22Rv1 (cell line): ENCODE results near the gene SPIRE1.

ENCODE experiments used
- H3K27ac ChIP-seq: fragments of 450-650 bp; 2 replicates; pipeline ENCODE4 v1.5.1; 2017
- ZFX ChIP-seq: fragments of 450-650 bp; IDR thresholded peaks from 2 replicates; pipeline ENCODE4 v1.6.1; 2017; ENCODE audit warnings: antibody characterized with exemption, borderline replicate concordance
- TF ChIP-seq, protein P1 (sequence below): fragments of 450-650 bp; IDR thresholded peaks from 2 replicates; pipeline ENCODE4 v1.5.1; 2017; ENCODE audit warnings: mild to moderate bottlenecking

The SPIRE1 gene

DNA sequence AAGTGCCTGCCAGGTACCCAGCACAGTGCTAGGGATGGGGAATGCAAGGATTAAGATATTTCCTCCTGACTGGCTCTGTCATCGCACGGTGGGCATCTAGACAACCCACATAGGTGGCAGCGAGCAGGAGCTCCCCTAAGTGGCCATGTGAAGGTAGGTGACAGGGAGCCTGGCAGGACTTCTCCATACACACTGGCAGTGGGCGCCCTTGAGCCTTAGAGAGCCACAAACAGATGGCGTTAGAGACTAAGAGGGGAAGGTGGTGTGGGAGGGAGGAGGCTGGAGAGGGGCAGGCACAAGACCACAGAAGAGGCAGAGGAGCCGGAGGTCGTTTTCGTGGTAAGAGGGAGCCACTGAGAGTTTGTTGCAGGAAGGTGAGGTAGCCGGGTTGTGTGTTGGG lies 235.0 kb downstream of the SPIRE1 start:
- TF ChIP-seq, protein P1, sequence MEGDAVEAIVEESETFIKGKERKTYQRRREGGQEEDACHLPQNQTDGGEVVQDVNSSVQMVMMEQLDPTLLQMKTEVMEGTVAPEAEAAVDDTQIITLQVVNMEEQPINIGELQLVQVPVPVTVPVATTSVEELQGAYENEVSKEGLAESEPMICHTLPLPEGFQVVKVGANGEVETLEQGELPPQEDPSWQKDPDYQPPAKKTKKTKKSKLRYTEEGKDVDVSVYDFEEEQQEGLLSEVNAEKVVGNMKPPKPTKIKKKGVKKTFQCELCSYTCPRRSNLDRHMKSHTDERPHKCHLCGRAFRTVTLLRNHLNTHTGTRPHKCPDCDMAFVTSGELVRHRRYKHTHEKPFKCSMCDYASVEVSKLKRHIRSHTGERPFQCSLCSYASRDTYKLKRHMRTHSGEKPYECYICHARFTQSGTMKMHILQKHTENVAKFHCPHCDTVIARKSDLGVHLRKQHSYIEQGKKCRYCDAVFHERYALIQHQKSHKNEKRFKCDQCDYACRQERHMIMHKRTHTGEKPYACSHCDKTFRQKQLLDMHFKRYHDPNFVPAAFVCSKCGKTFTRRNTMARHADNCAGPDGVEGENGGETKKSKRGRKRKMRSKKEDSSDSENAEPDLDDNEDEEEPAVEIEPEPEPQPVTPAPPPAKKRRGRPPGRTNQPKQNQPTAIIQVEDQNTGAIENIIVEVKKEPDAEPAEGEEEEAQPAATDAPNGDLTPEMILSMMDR = peak; percentile 41
- TF ChIP-seq ZFX = no peak
- no peak overlapping the region for H3K27ac ChIP-seq

DNA sequence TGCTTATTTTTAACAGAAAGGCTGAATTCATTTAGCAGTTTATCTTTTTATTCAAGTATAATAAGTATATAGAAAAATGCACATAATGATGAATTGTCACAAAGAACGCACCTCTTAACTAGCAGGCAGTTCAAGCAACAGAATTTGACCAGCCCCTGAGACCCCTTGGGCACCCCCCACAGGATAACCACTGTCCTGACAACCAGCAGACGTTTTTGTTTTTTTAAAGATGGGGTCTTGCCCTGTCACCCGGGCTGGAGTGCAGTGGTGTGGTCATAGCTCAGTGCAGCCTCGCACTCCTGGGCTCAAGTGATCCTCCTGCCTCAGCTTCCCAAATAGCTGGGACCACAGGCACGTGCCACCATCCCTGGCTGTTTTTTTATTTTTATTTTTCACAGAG lies 236.2 kb downstream of the SPIRE1 start:
- no peak for TF ChIP-seq ZFX
- TF ChIP-seq, protein P1 = no peak
- no peak overlapping the region for H3K27ac ChIP-seq

DNA sequence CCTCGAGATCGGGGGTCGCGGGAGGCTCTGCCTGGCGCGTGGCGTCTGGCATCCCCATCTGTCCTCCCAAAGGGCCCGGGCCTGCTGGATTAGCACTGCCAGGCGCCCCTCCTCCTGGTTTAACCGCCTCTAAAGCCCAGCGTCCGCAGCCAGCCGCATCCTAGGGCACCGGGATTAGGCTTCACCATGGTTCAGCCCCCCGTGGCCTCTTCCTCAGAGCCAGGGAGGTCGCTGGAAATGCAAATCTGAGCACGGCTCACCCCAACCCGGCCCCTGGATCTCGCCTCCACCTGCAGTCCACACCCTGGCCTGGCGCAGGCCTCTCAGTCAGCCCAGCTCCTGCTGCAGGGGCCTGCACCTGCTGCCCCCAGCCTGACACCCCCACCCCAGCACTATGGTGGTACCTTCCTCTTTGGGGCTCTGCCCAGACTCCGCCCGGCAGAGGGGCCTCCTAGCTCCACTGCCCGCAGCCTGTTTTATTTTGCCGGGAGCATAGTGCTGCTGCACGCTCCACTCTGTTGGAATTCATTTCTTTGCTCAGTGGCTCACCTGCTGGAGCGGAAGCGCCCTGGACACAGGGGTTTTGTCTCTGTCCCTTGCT lies 237.0 kb downstream of the SPIRE1 start:
- TF ChIP-seq ZFX = no peak
- TF ChIP-seq, protein P1 = no peak
- H3K27ac ChIP-seq = no peak overlapping the region

DNA sequence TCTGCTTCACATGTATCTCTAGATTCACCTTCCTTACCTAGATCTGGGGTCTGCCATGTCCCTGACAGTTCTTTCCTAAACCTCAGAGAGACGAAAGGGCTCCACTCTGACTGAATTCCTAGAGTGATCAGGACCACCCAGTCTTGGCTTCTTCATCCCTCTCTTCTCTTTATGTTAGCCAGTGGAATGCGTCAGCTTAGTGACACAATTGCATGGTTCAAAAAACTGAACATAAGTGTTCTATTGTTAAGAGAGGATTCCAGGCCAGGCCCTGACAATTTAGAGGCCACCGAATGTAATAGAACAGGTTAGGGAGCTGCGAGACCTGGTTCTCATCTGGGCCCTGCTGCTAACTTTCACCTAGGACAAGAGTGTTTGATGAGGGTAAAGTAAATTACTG lies 240.2 kb downstream of the SPIRE1 start:
- H3K27ac ChIP-seq = no peak overlapping the region
- TF ChIP-seq, protein P1 = no peak
- TF ChIP-seq ZFX = no peak

DNA sequence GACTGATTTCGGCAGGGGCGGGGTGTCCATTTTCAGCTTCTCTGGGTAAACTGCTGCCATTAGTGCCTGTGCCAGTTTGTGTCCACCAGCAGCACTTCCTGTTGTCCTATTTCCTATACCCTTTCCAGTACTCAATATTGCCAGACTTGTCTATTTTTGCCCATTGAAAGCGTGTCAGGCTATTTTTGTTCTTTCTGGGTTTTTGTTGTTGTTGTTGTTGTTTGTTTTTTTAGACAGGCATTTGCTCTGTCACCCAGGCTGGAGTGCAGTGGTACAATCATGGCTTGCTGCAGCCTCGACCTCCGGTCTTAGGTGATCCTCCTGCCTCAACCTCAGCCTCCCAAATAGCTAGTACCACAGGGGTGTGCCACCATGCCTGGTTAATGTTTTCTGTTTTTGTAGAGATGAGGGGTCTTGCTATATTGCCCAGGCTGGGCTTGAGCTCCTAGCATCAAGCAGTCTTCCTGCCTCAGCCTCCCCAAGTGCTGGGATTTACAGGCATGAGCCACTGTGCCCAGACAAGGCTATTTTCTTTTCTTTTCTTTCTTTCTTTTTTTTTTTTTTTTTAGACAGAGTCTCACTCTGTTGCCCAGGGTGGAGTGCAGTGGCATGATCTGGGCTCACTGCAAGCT lies 241.7 kb downstream of the SPIRE1 start:
- H3K27ac ChIP-seq = no peak overlapping the region
- TF ChIP-seq ZFX = no peak
- TF ChIP-seq, protein P1 = no peak

DNA sequence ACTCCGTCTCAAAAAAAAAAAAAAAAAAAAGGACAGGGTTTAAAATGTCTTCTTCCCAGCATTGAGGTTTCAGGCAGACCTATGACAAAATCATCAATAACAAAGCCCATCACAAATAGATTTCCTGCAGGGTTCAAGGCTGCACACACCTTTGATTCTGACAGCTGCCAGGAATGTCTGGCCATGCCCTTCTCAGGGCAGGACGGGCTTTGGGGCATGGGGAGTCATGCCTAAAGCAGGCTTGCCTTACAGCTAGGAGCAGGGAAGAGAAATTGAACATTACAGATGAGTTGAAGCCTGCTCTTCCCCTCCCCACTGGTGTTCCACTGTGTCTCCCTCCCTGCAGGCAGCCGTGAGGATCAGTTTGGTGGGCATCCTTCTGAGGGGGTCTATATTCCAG lies 246.5 kb downstream of the SPIRE1 start:
- no peak overlapping the region for H3K27ac ChIP-seq
- TF ChIP-seq, protein P1 = no peak
- TF ChIP-seq ZFX = no peak

DNA sequence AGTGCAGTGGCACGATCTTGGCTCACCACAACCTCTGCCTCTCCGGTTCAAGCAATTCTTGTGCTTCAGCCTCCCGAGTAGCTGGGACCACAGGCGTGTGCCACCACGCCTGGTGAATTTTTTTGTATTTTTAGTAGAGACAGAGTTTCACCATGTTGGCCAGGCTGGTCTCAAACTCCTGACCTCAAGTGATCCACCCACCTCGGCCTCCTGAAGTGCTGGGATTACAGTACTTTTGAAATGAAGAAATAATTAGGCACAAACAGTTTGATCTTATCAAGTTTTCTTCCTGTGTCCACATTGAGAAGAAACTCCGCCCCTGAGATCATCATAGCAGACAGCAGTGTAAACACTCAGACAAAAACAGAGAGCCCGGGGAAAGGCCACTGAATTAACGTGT lies 247.2 kb downstream of the SPIRE1 start:
- peak overlapping the region; percentile 20; the same call in 1 of the 2 replicates for H3K27ac ChIP-seq
